Endothelial cell of umbilical vein (primary cell): ENCODE results near the gene VKORC1. TPM values are rescaled to one million over a fixed set of nuclear protein-coding genes. Genes with fewer than 3 reads are reported as not detected.

Experiments used
- BruUV-seq: library from RNA; stranded (reverse); fragments of 400-500 nt; replicated peaks from 2 replicates; lab custom pipeline; 2021; lab: Mats Ljungman, UMichigan
- CTCF ChIA-PET: fragments of 300-600, 350-600 bp; sonication (Branson Sonifier 250); formaldehyde crosslinking; loops from one replicate; lab custom pipeline; 2021; ENCODE audit warnings: antibody characterized with exemption, inconsistent platforms; lab: Charles Lee
- POLR2A ChIA-PET: fragments of 300-600, 350-600 bp; sonication (Branson Sonifier 250); formaldehyde crosslinking; loops from one replicate; lab custom pipeline; 2021; ENCODE audit warnings: antibody characterized with exemption, inconsistent platforms; lab: Charles Lee
- DNase-seq: peaks from one replicate; pipeline ENCODE4 v3.0.0-alpha.2; 2011; ENCODE audit warnings: low read depth, low spot score
- FAIRE-seq: peaks from 2 replicates; lab custom pipeline; 2011; peaks lifted over from hg19 to GRCh38; lab: Jason Lieb, UNC
- H2AFZ ChIP-seq: 2 replicates; pipeline ENCODE4 v1.6.0; 2012; ENCODE audit warnings: low read depth, low read length, control low read depth, inconsistent platforms
- H3K27ac ChIP-seq: 2 replicates; pipeline ENCODE4 v1.5.1; 2011; ENCODE audit warnings: low read depth, mild to moderate bottlenecking, control low read depth, low read length, moderate library complexity; ENCODE audit not compliant: insufficient read depth
- H3K27me3 ChIP-seq, 2 experiments: 2 replicates each; pipeline versions ENCODE4 v1.6.0 to v1.6.1; 2011; ENCODE audit warnings: low read length in 2 of 2, mixed read lengths in 1 of 2; ENCODE audit not compliant: control insufficient read depth in 2 of 2, insufficient read depth in 2 of 2
- H3K36me3 ChIP-seq, 2 experiments: 2 replicates in 1 of 2; 3 replicates in 1 of 2; pipeline ENCODE4 v1.5.1; 2011; ENCODE audit warnings: low read length in 2 of 2, mild to moderate bottlenecking in 1 of 2, moderate library complexity in 1 of 2; ENCODE audit not compliant: control insufficient read depth in 2 of 2, insufficient read depth in 2 of 2; ENCODE audit errors: extremely low read depth in 1 of 2
- H3K4me1 ChIP-seq: 3 replicates; pipeline ENCODE4 v1.5.1; 2011; ENCODE audit warnings: mild to moderate bottlenecking, low read length; ENCODE audit not compliant: control insufficient read depth, insufficient read depth; ENCODE audit errors: extremely low read depth
- H3K4me2 ChIP-seq: 2 replicates; pipeline ENCODE4 v1.6.1; 2011; ENCODE audit warnings: low read length, control low read depth, mixed read lengths; ENCODE audit not compliant: insufficient read depth
- H3K4me3 ChIP-seq, 3 experiments: fragments of 200-600 bp in 1 of 3; sonication (generic), shearing (Covaris generic) in 1 of 3; replicated peaks in 1 of 3; 2 replicates each; pipeline ENCODE4 v1.5.1; 2011 to 2016; ENCODE audit warnings: control low read depth in 3 of 3, low read length in 3 of 3, mild to moderate bottlenecking in 2 of 3, inconsistent platforms in 1 of 3, low read depth in 1 of 3, moderate library complexity in 1 of 3; ENCODE audit not compliant: insufficient read depth in 1 of 3
- H3K79me2 ChIP-seq: 2 replicates; pipeline ENCODE4 v1.6.0; 2012; ENCODE audit warnings: low read length, inconsistent platforms; ENCODE audit not compliant: control insufficient read depth, insufficient read depth
- H3K9ac ChIP-seq: replicated peaks from 2 replicates; pipeline ENCODE3; 2011; ENCODE audit warnings: low read length, control low read depth; ENCODE audit not compliant: insufficient read depth; ENCODE audit errors: extremely low read depth
- H3K9me1 ChIP-seq: replicated peaks from 3 replicates; pipeline ENCODE4 v1.6.0; 2011; ENCODE audit warnings: mild to moderate bottlenecking, low read length; ENCODE audit not compliant: control insufficient read depth, insufficient read depth; ENCODE audit errors: extremely low read depth
- H3K9me3 ChIP-seq: replicated peaks from 2 replicates; pipeline ENCODE4 v1.5.1; 2012; ENCODE audit warnings: low read length, inconsistent platforms; ENCODE audit not compliant: control insufficient read depth, insufficient read depth
- H4K20me1 ChIP-seq: replicated peaks from 2 replicates; pipeline ENCODE3; 2011; ENCODE audit warnings: mild to moderate bottlenecking, low read length; ENCODE audit not compliant: control insufficient read depth, insufficient read depth; ENCODE audit errors: extremely low read depth
- CTCF ChIP-seq, 2 donors: IDR thresholded peaks; 1 replicate in 1 of 2; 2 replicates in 1 of 2; pipeline ENCODE4 v1.5.1; 2011; ENCODE audit warnings: low read length in 2 of 2, mild to moderate bottlenecking in 2 of 2, moderate library complexity in 2 of 2, control low read depth in 1 of 2, inconsistent platforms in 1 of 2, low read depth in 1 of 2; ENCODE audit not compliant: insufficient read depth in 1 of 2; ENCODE audit errors: extremely low read depth in 1 of 2
- EZH2 ChIP-seq: IDR thresholded peaks from 2 replicates; pipeline ENCODE4 v1.6.1; 2012; ENCODE audit warnings: borderline replicate concordance, low read depth, mild to moderate bottlenecking, moderate library complexity, low read length, inconsistent platforms; ENCODE audit not compliant: severe bottlenecking
- FOS ChIP-seq: IDR thresholded peaks from 2 replicates; pipeline ENCODE4 v1.6.1; 2011; ENCODE audit warnings: mild to moderate bottlenecking, low read length, moderate library complexity, borderline replicate concordance; ENCODE audit not compliant: insufficient read depth
- GATA2 ChIP-seq: IDR thresholded peaks from 2 replicates; pipeline ENCODE4 v1.7.0; 2011; ENCODE audit warnings: low read depth, mild to moderate bottlenecking, moderate library complexity, mixed read lengths, low read length; ENCODE audit not compliant: insufficient read length, insufficient read depth
- JUN ChIP-seq: IDR thresholded peaks from 2 replicates; pipeline ENCODE4 v1.6.1; 2011; ENCODE audit warnings: borderline replicate concordance, low read depth; ENCODE audit not compliant: insufficient read length, insufficient read depth
- MAX ChIP-seq: IDR thresholded peaks from 2 replicates; pipeline ENCODE4 v1.6.1; 2011; ENCODE audit not compliant: insufficient read depth, insufficient read length
- MYC ChIP-seq: IDR thresholded peaks from one replicate; pipeline ENCODE4 v1.6.1; 2011; ENCODE audit warnings: mild to moderate bottlenecking, low read depth, low read length
- POLR2A ChIP-seq: IDR thresholded peaks from 2 replicates; pipeline ENCODE4 v1.6.1; 2012; ENCODE audit warnings: low read depth, mild to moderate bottlenecking, control low read depth, low read length
- POLR2AphosphoS5 ChIP-seq: IDR thresholded peaks from 2 replicates; pipeline ENCODE4 v1.6.1; 2012; ENCODE audit warnings: low read depth, mild to moderate bottlenecking, control low read depth, low read length, moderate library complexity; ENCODE audit not compliant: insufficient read depth
- dilution Hi-C: fragments of 300-500 bp; cut with MboI; formaldehyde crosslinking; loops from one replicate; pipeline ENCODE4 v1.15.0; 2019; ENCODE audit warnings: low sequenced_read_pairs; ENCODE audit not compliant: extremely low pct_ligation_motif_present
- intact Hi-C: fragments of 100-400 bp; cut with micrococcal nuclease; formaldehyde crosslinking; loops from one replicate; pipeline ENCODE4 v1.10.0; 2022
- polyA plus RNA-seq, 4 experiments: library from polyadenylated mRNA; depleted of rRNA in 3 of 4; stranded (reverse) in 3 of 4; unstranded in 1 of 4; fragments of >200 nt; gene quantifications; 2 replicates each; pipeline versions ENCODE4 v1.2.1 to v1.2.3, GENCODE V29; 2011 to 2012; ENCODE audit warnings: missing spikeins in 1 of 4
- total RNA-seq: library from RNA; stranded (reverse); gene quantifications from 2 replicates; pipeline ENCODE4 v1.2.3, GENCODE V29; 2021

The VKORC1 gene
- total and polyA plus RNA-seq, 2 donors (not counting 3 experiments of a cell fraction or from before 2014, with no cell fraction given): 93.5 to 586 TPM

- Histone ChIP-seq H3K9ac (no peak overlapping the region), H3K9me3 (no peaks in the 10 kb centered on the region), H3K27ac (no peak overlapping the region), H3K27me3 (no peaks in the 10 kb centered on the region), H3K36me3 (peaks cover 3 to 36% of the 10 kb centered on the region in 2 experiments), H3K4me3 (no peak overlapping the region), H4K20me1 (no peaks in the 10 kb centered on the region), H3K9me1 (no peaks in the 10 kb centered on the region), H3K4me1 (peaks cover 14% of the 10 kb centered on the region), H3K79me2 (peaks cover 44% of the 10 kb centered on the region), H2AFZ (no peak overlapping the region), H3K4me2 (no peak overlapping the region)
- no peak for FAIRE-seq
- no TSS peak for BruUV-seq
- TF ChIP-seq POLR2AphosphoS5 (no peak), MYC (no peak), MAX (no peak), POLR2A (no peak), FOS (no peak), GATA2 (no peak), EZH2 (no peak), JUN (no peak), CTCF (IDR thresholded peaks at IDR 0.05; ENCODE audit: extremely low read depth in 1 of 2, insufficient read depth in 1 of 2, low read depth in 1 of 2, low read length in 2 of 2) (no peak)
- POLR2A ChIA-PET: no interaction called here
- no peak for DNase-seq
- CTCF ChIA-PET: no interaction called here
- intact Hi-C loops: loop anchor here (10.0 kb wide), 1 partner anchor 788 kb away; no protein-coding TSS in a partner anchor
- dilution Hi-C loops: no loop called here
Measured at GRCh38 chr16:31076319-31076718, 18.3 kb downstream of the VKORC1 start.
